SKM-1 treated with dmso at 0.1 percent for 144 hours (cell line): Measurements from ENCODE around the gene RPL35.

Source experiments
- DNase-seq: peaks from one replicate; lab custom pipeline; 2025; ENCODE audit not compliant: unreplicated experiment; lab: John Stamatoyannopoulos, UW

RPL35 gene

DNA sequence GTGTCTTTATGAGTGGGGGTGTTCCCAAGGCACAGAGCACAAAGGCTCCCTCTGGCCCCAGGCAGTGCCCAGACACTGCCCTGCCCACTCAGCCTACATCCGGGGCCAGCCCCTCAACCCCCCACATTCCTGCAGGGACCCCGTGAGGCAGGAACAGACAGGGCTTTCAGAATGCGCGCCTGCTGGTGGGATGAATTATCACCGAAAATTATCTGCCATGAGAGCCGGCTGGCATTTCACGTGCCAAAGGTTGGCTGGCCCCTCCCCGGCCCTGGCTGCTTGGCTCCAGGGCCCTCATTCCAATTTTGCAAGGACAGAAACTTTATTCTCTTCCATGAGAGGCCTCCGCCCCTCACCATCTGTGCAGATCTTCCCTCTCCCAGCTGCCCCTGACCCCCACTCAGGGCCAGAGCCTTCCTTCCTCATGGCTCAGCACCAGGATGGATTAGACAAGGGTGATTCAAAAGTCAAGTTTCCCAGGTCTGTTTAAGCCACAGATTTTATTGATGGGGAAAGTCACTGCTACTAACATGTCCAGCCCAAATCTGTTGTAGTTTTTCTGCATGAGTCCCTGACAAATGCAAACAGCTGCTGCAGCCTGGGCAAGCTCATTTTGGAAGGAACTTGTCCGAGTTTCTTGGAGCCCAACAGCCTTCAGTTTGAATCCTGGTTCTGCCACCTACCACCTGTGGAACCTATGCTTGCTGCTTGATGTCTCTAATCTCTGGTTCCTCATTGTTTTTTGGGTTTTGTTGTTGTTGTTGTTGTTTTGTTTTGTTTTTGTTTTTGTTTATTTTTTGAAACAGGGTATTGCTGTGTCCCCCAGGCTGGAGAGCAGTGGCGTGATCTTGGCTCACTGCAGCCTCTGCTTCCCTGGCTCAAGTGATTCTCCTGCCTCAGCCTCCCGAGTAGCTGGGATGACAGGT is 40.8 kb downstream of the RPL35 start:
- DNase-seq, result no peak

DNA sequence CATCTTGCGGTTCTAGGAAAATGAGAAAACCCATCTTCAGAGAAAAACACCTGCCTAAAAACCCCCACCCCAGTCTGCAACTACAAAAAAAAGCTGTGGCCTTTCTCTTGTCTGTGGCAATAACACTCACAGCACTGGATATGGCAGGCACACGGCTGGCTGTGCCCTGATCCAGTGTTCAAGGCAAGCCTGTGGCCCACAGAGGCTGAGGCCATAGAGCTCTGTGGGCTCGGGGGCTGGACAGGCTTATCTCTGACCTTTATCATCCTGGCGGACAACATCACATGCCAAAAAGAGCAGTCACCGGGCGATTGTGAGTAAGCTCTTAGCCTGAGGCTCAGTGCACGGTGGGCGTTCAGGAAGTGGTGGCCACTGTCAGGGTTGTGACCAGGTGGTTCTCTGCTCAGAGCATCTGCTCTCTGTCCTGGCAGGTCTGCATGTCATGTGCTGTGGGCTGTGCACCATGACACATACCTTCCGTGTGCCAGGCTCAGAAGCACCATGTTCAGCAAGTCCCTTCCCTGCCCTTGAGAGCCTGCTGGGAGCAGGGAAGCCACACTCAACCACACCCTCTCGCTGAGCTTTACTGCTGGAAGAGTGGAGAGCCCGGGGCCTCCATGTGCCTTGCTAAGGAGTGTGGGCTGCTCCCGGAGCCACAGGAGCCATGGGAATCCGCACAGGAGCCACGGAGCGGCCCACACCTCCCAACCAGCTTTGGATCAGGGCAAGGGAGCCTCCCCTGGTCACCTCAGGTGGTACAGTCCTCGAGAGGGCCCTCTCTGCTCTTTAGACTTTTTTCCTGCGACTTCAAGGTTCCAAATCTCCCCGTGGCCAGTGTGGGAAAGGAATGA is 43.1 kb downstream of the RPL35 start:
- peak; percentile 47 for DNase-seq

DNA sequence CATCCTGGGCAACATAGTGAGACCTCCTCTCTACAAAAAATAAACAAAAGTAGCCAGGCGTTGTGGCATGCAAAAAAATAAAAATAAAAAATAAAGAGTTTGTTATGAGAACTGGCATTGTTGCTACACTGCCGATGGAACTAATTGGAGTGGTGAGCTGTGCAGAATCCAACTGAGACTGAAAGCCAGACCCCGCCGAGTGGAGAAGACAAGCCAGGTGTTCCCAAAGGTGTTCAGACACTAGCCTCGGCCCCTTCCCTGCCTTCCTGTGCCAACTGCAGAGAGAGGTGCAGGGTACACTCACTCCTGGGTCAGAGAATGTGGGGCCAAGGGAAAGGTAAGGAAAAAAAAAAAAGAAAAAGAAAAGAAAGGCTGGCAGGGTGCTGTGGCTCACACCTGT is 46.2 kb downstream of the RPL35 start:
- no peak for DNase-seq

DNA sequence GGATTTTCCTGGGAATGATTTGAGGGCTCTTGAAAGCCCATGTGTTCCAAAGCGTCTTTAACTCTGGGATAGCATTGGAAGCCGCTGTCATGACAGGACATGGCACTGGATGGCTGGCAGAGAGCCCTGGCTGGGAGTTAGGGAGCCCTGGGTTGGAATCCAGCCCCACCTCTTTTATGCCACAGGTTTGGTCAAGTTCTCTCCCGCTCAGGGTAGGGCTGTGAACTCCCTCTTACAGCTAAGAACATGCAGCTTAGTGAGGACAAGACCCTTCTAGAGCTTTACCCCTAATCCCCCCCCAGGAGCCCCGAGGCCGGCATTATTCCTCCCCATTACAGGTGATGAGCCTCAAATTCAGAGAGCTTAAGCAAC is 47.6 kb downstream of the RPL35 start:
- DNase-seq, result no peak

DNA sequence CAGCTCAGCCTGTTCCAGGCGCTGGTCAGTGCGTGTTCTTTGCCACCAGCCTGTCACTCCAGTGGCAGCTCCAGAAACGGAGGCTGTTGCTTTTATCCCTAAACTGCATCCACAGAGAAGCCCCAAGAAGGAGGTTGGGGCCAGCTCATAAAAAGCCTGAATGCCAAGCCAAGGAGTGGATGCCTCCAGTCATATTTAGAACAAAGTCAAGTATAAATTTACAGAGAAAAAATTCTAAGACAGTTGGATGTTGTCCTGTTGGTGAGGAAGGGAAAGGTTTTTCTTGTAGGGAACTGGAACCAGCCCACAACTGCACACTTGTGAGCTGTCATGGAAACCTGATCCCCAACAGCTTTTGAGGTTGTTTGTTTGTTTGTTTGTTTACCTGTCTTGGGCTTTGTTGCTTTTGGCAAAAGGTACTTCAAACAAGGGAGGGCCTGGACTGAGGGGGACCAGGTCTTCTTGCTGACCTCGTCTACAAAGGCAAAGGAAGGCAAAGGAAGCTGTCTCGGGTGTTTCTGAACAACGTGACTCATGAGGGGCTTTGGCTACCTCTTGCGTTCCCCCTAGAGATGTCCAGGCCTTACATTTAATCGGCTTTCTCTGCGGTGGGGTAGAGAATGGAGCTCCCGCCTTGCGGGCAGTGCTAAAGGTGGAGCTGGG is 48.1 kb downstream of the RPL35 start:
- DNase-seq, result no peak

DNA sequence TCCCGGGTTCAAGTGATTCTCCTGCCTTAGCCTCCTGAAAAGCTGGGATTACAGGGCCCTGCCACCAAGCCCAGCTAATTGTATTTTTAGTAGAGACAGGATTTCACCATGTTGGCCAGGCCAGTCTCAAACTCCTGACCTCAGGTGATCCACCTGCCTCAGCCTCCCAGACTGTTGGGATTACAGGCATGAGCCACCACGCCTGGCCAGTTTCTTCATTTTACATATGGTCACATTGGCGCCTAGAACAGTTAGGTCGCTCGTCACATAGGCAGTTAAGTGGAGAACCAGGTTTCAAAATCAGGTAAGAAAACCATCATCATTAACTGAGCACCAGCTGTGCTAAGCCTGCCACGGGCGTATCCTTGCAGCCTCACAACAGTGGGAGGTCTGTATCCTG is 48.7 kb downstream of the RPL35 start:
- no peak for DNase-seq

DNA sequence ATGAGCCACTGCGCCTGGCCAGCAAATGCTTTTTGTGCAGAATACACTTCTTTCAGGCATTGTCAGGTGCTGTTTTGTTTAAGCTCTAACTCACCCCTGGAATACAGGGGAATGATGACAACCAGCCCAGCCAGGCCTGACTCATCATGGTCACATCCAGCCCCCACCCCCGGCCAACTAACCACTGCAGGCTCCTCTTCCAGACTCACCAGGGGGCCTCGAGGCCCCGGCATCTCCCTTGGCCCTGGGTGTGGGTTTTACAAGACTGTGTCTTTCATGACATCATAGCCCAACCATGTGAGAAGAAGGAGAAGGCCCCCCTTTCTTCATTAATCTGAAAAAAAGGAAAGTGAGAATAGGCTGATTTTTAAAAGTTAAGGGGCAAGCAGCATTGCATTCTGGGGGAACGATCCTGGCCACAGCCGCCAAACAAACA is 49.3 kb downstream of the RPL35 start:
- DNase-seq, result no peak

DNA sequence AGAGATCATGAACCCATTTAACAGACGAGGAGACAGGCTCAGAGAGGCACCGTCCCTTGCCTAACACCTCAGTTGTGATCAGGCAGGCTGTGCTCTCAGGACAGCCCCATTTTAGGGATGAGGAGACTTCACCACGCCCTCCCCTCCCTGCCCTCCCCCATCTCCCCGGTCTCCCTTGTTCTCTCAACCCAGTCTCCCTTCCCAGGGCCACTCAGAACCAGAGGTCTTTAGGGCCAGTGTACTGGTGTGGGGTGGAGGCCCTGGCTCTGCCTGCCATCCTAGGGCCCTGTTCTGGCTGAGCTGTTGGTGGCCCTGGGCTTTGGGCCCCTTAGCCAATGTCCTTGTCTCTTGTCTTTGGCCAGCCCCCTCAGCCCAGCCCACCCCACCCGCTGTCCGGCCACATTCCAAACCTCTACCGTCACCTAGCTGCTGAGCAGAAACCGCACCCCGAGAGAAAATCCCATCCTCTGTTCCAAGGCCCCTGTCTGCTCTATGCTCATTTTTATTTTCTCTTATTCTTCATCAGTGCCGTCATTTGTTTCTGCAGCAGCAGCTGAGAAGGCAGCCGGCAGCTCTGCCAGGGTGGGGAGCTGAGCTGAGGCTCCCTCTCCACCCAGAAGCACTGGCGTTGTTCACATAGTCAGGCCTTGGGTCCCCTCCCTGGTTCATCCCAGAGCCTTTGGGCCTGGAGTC is 50.9 kb downstream of the RPL35 start:
- no peak for DNase-seq

DNA sequence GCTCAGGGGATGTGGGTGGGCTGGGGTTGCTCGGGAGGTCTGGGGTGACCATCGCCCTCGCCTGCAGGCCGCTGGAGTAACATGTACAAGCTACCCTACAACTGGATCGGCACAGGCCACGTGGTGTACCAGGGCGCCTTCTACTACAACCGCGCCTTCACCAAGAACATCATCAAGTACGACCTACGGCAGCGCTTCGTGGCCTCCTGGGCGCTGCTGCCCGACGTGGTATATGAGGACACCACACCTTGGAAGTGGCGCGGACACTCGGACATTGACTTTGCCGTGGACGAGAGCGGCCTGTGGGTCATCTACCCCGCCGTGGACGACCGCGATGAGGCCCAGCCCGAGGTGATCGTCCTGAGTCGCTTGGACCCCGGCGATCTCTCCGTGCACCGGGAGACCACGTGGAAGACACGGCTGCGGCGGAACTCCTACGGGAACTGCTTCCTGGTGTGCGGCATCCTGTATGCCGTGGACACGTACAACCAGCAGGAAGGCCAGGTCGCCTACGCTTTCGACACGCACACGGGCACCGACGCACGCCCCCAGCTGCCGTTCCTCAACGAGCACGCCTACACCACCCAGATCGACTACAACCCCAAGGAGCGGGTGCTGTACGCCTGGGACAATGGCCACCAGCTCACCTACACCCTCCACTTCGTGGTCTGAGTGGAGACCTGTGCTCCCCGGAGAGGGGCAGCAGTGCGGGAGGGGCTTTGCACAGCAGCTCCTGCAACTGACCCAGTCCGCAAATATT is 51.8 kb downstream of the RPL35 start:
- DNase-seq, result no peak

DNA sequence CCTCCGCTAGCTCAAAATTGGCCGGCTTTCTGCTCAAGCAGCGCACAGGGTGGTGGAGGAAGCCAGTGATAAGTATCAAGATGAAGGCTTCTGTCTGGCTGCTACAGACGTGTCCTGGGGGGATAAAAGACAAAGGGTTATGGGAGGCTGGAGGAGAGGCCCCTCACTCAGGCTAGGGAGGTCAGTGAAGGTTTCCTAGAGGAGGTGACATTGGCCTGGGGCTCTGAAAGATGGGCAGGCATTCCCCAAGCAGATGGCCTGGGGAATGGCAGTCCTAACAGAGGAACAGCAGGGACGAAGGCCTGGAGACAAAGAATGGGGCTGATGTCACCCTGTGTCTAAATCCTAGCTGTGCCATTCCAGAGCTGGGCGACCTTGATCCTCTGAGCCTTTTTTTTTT is 52.5 kb downstream of the RPL35 start:
- no peak for DNase-seq

DNA sequence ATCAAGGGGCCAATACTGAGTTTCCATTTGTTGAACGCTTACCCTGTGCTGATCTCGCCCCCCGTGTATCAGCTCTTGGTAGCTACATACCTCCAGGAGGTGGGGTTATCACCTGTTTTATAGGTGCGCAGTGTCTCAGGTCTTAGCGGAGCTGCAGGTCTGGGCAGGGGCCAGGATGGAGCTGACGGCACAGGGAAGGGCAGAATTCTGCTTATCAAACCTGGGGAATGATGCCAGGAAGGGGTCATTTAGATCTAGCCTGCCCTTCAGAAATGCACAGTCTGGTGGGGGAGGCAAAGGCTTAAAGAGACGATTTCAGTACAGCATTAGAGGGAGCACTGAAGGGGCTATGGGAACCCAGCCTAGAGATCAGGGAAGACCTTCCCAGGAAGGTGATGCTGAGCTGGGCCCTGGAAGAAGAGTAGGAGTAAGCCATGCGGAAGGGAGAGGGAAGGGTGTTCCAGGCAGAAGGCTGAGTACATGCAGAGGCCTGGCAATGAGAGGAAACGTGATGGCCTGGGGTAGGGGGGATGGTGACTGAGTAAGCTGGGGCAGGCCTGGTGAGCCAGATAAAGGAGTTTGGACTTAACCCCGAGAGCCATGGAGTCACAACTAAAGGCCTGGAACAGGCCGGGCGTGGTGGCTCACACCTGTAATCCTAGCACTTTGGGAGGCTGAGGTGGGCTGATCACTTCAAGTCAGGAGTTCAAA is 53.4 kb downstream of the RPL35 start:
- DNase-seq, result no peak
